ENCODE measurements around the gene GLB1L.
"Not testable (repeated sequence)": the region's sequence is repeated elsewhere in the genome, so short reads cannot be mapped to it uniquely, and the experiment has no call there.

The GLB1L gene

DNA sequence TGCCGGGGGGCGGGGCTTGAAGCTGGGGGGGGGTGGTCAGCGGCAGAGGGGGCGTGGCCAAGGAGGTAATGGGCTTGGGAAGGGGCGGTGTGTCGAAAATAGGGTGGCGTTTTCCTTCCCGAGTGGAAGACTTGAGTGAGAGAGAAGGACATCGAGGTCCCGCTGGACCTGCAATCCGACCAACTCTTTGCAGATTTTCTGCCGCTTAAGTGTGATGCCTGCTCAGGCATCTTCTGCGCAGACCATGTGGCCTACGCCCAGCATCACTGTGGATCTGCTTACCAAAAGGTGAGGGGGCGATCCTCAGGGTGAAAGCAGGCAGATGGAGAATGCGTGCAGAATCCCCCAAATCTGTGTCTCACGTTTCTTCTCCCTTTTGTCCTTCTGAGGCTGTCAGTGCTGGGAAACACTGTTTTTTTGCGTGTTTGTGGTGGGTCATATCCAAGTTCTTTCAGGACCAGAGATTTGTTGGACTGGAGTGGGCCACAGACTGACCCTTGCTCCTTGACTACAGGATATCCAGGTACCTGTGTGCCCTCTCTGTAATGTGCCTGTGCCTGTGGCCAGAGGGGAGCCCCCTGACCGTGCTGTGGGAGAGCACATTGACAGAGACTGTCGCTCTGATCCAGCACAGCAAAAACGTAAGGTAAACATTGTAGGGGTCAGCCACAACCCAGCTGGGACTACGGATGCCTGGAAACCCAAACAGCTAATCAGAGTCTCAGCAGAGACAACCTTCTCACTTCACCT lies 37.9 kb downstream of the GLB1L start:
- H3K4me3 ChIP-seq (replicated peaks in 1 of 2; ENCODE audit: low read depth in 2 of 2, low read length in 2 of 2) = peak overlapping the region; percentile 76
- TF ChIP-seq, protein P1, sequence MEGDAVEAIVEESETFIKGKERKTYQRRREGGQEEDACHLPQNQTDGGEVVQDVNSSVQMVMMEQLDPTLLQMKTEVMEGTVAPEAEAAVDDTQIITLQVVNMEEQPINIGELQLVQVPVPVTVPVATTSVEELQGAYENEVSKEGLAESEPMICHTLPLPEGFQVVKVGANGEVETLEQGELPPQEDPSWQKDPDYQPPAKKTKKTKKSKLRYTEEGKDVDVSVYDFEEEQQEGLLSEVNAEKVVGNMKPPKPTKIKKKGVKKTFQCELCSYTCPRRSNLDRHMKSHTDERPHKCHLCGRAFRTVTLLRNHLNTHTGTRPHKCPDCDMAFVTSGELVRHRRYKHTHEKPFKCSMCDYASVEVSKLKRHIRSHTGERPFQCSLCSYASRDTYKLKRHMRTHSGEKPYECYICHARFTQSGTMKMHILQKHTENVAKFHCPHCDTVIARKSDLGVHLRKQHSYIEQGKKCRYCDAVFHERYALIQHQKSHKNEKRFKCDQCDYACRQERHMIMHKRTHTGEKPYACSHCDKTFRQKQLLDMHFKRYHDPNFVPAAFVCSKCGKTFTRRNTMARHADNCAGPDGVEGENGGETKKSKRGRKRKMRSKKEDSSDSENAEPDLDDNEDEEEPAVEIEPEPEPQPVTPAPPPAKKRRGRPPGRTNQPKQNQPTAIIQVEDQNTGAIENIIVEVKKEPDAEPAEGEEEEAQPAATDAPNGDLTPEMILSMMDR (IDR thresholded peaks at IDR 0.05; ENCODE audit: low read depth, low read length) = no peak
- DNase-seq (ENCODE audit: low read depth in 2 of 2) = no peak

- peak; percentile 90 to 95 for DNase-seq (ENCODE audit: low read depth in 2 of 2)
- TF ChIP-seq, protein P1 (IDR thresholded peaks at IDR 0.05; ENCODE audit: low read depth, low read length) = peak; percentile 8
Observed at GRCh38 chr2:219206328-219207133, 38.7 kb downstream of the GLB1L start, which contains the start of gene ZFAND2B. TSS of gene ZFAND2B (plus strand) at chr2:219206782. CDS start at chr2:219206988, 206 bp downstream.

DNA sequence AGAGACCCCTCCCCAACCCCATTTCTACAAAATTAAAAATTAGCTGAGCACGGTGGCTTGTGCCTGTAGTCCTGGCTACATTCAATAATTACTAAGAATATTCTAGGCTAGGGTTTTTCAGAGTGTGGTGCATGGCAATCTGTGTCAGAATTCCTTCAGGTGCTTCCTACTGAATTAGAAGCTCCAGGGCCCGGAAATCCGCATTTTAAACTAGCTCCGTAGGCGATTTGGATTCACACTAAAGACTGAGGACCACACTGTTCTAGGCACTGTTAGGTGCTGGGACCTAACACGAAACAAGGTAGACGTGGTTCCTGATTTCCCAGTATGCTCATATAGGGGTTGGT lies 39.3 kb downstream of the GLB1L start:
- DNase-seq (ENCODE audit: low read depth in 2 of 2) = no peak
- H3K4me3 ChIP-seq (replicated peaks in 1 of 2; ENCODE audit: low read depth in 2 of 2, low read length in 2 of 2) = peak overlapping the region; percentile 58 to 66
- TF ChIP-seq, protein P1 (IDR thresholded peaks at IDR 0.05; ENCODE audit: low read depth, low read length) = no peak

More at GRCh38 chr2:219206328-219207133, 38.7 kb downstream of the GLB1L start, which contains the start of gene ZFAND2B:
- peak within 1 kb of the TSS; percentile 76 for H3K4me3 ChIP-seq (replicated peaks in 1 of 2; ENCODE audit: low read depth in 2 of 2, low read length in 2 of 2)

- no peak overlapping the region for H3K4me3 ChIP-seq (replicated peaks in 1 of 2; ENCODE audit: low read depth in 2 of 2, low read length in 2 of 2)
- DNase-seq (ENCODE audit: low read depth in 2 of 2) = no peak
- TF ChIP-seq, protein P1 (IDR thresholded peaks at IDR 0.05; ENCODE audit: low read depth, low read length) = no peak
Observed at GRCh38 chr2:219205165-219205538, 40.1 kb downstream of the GLB1L start.

DNA sequence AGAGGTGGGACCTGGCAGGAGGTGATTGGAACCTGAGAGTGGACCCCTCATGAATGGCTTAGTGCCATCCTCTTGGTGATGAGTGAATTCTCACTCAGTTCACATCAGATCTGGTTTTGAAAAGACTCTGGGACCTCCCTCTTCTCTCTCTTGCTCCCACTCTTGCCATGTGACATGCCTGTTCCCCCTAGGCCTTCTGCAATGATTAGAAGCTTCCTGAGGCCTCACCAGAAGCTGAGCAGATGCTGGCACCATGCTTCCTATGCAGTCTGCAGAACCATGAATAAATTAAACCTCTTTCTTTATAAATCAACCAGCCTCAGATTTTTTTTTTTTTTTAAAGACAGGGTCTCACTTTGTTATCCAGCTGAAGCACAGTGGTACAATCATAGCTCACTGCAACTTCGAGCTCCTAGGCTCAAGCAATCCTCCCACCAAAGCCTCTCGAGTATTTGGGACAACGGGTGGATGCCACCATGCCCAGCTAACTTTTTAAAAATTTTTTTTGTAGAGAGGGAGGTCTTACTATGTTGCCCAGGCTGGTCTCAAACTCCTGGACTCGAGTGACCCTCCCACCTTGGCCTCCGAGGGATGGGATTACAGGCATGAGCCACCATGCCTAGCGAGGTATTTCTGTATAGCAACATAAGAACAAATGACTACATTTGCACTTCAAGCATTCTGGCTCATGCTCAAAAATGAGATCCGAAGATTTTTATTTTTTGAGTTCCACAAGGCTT lies 40.6 kb downstream of the GLB1L start:
- no peak overlapping the region for H3K4me3 ChIP-seq (replicated peaks in 1 of 2; ENCODE audit: low read depth in 2 of 2, low read length in 2 of 2)
- DNase-seq (ENCODE audit: low read depth in 2 of 2) = no peak
- TF ChIP-seq, protein P1 (IDR thresholded peaks at IDR 0.05; ENCODE audit: low read depth, low read length) = no peak

- not testable (repeated sequence) for DNase-seq (ENCODE audit: low read depth in 2 of 2)
Observed at GRCh38 chr2:219201331-219201730, 43.9 kb downstream of the GLB1L start.

GRCh38 chr2:219200502-219201326 lies 44.5 kb downstream of the GLB1L start:
- DNase-seq (ENCODE audit: low read depth in 2 of 2); H3K4me3 ChIP-seq (replicated peaks in 1 of 2; ENCODE audit: low read depth in 2 of 2, low read length in 2 of 2): not testable (repeated sequence)

More at GRCh38 chr2:219201331-219201730, 43.9 kb downstream of the GLB1L start:
- H3K4me3 ChIP-seq (replicated peaks in 1 of 2; ENCODE audit: low read depth in 2 of 2, low read length in 2 of 2) = not testable (repeated sequence)
